Spleen (tissue), 11 donors: ENCODE results near the gene GPR75. TPM values are rescaled to one million over a fixed set of nuclear protein-coding genes. Genes with fewer than 3 reads are reported as not detected.

ENCODE experiments used
- DNase-seq: peaks from one replicate; pipeline ENCODE4 v3.0.0-alpha.2; 2020
- H3K27ac ChIP-seq, 8 donors: fragments of 200-600 bp; sonication (generic) in 7 of 8; 1 replicate in 4 of 8; 2 replicates in 4 of 8; pipeline versions ENCODE4 v1.5.0 to v1.8.0; 2016 to 2021; ENCODE audit warnings: inconsistent platforms in 4 of 8, mild to moderate bottlenecking in 4 of 8, moderate library complexity in 1 of 8
- H3K27me3 ChIP-seq, 7 donors: fragments of 200-600 bp; sonication (generic) in 6 of 7; replicated peaks in 1 of 7; 1 replicate in 4 of 7; 2 replicates in 3 of 7; pipeline versions ENCODE4 v1.5.0 to v1.8.0; 2016 to 2021; ENCODE audit warnings: inconsistent platforms in 3 of 7, mild to moderate bottlenecking in 1 of 7
- H3K36me3 ChIP-seq, 6 donors: fragments of 200-600 bp; sonication (generic) in 5 of 6; 1 replicate in 4 of 6; 2 replicates in 2 of 6; pipeline versions ENCODE4 v1.5.0 to v1.8.0; 2016 to 2021; ENCODE audit warnings: inconsistent platforms in 2 of 6
- H3K4me1 ChIP-seq, 6 donors: fragments of 200-600 bp; sonication (generic) in 5 of 6; 1 replicate in 3 of 6; 2 replicates in 3 of 6; pipeline versions ENCODE4 v1.5.0 to v1.8.0; 2016 to 2021; ENCODE audit warnings: inconsistent platforms in 3 of 6
- H3K4me3 ChIP-seq, 8 donors: fragments of 200-600 bp; sonication (generic) in 7 of 8; 1 replicate in 4 of 8; 2 replicates in 4 of 8; pipeline versions ENCODE4 v1.5.0 to v1.8.0; 2016 to 2021; ENCODE audit warnings: inconsistent platforms in 4 of 8, mild to moderate bottlenecking in 4 of 8, moderate library complexity in 2 of 8
- H3K9me3 ChIP-seq, 8 donors: fragments of 200-600 bp; sonication (generic) in 7 of 8; 1 replicate in 4 of 8; 2 replicates in 4 of 8; pipeline versions ENCODE4 v1.5.0 to v1.8.0; 2016 to 2021; ENCODE audit warnings: inconsistent platforms in 4 of 8
- POLR2A ChIP-seq, 3 donors: fragments of 450-650 bp; IDR thresholded peaks; one replicate each; pipeline ENCODE4 v1.5.1; 2017; ENCODE audit warnings: antibody characterized with exemption in 3 of 3, mild to moderate bottlenecking in 1 of 3
- POLR2AphosphoS5 ChIP-seq, 3 donors: sonication (generic); formaldehyde crosslinking; IDR thresholded peaks; one replicate each; pipeline ENCODE4 v1.5.1; 2017; ENCODE audit warnings: antibody characterized with exemption in 3 of 3
- WGBS, 5 donors: extraction: QIAGEN DNeasy Blood & Tissue Kit in 3 of 5; methylation state at CpG; one replicate each; pipeline versions ENCODE4 v1.1.5 to v1.1.7; 2013 to 2018; 5-methylcytosine and 5-hydroxymethylcytosine counted together
- intact Hi-C: fragments of 100-400 bp; cut with DNase I; formaldehyde crosslinking; loops from one replicate; pipeline ENCODE4 v1.15.0; 2023; ENCODE audit warnings: low total_unique reads
- polyA plus RNA-seq, 3 donors: library from polyadenylated mRNA; stranded (reverse); fragments of 200-250 nt; gene quantifications; one replicate each; pipeline ENCODE4 v1.2.1, GENCODE V29; 2013
- total RNA-seq, 7 donors: library from RNA; depleted of rRNA in 3 of 7; stranded (reverse); fragments of >200 nt in 3 of 7; fragmentation: NEBNext Ultra II Directional in 4 of 7; extraction: Animal tissue kit (Norgen Biotek cat#: 25700) in 4 of 7; gene quantifications; one replicate each; pipeline versions ENCODE4 v1.1.0 to v1.2.1, GENCODE V29; 2016 to 2021
- TF ChIP-seq, protein P1 (sequence below), 11 experiments: fragments of 200-600 bp in 7 of 11; fragments of 450-650 bp in 4 of 11; sonication (generic) in 4 of 11; IDR thresholded peaks in 8 of 11; conservative IDR thresholded peaks in 3 of 11; 1 replicate in 7 of 11; 2 replicates in 4 of 11; pipeline versions ENCODE4 v1.4.0 to v1.8.0; 2016 to 2021; ENCODE audit warnings: antibody characterized with exemption in 11 of 11, inconsistent platforms in 4 of 11, mild to moderate bottlenecking in 1 of 11
- donor health status: healthy with polysubstance abuse.
- donor health status: DM: no; HTN: no; CAD: no; lungs with moderate emphysema.
- donor health status: DM: no; HTN: no; CAD: no.
- donor health status: Bipolar disorder and iron deficiency.
- donor health status: healthy.
- donor health status: DM: no; HTN: no; CAD: no.
- donor health status: DM: yes; HTN: yes; CAD: no.

The GPR75 gene
- total and polyA plus RNA-seq, 10 donors, result 0.08 to 10.9 (median 3.8) TPM

DNA sequence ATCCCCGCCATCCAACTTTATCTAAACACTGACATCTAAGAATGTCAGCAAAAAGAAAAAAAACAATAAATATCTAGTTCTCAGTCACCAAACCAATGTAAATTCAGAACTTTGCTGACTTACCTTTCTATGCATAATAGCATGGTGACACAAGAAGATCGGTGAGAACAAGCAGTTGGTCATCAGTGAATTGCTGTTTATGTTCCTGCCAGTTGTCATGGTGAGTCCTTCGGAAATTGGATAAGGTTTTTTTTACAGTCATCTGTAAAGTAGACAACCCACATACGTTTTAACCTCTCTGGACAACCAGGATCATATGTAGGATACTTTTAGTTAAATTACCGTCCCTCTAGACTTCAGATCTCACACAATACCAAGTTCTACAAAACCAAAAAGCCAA, 6.2 kb upstream of the GPR75 start:
- WGBS, 5 donors, result 92 to 97% (median 93%) methylated on average over 5 of the region's 5 CpGs
- H3K36me3 ChIP-seq, result peaks cover 0 to 87% (median 57%) of the 10 kb centered on the region in 6 donors
- intact Hi-C loops, result no loop called here

DNA sequence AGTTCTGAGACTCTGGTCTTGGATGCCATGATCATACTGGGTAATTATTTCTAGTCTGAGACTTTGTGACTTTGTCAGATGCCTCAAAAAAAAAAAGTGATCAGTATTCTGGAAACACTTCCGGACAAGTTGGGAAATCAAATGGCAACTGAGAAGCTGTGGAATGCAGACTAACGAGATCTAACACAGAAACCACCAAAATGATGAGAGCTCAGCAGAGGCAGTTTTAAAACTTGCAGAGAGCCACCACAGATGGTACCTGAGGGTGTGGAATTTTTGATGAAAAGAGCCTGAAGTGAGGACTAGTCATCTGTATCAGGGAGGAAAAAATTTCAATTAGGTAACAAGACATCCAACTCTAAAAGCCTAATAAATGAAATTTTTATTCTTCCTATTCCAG, 5.5 kb upstream of the GPR75 start:
- Histone ChIP-seq H3K36me3 (peaks cover 0 to 86% (median 53%) of the 10 kb centered on the region in 6 donors), H3K27ac (no peak overlapping the region), H3K27me3 (no peaks in the 10 kb centered on the region), H3K4me3 (no peak overlapping the region), H3K9me3 (no peaks in the 10 kb centered on the region), H3K4me1 (peaks cover 0 to 6% (median 0%) of the 10 kb centered on the region in 6 donors)
- intact Hi-C loops, result no loop called here
- 88 to 94% (median 91%) methylated on average over 2 of the region's 2 CpGs for WGBS, 5 donors
- TF ChIP-seq, protein P1, sequence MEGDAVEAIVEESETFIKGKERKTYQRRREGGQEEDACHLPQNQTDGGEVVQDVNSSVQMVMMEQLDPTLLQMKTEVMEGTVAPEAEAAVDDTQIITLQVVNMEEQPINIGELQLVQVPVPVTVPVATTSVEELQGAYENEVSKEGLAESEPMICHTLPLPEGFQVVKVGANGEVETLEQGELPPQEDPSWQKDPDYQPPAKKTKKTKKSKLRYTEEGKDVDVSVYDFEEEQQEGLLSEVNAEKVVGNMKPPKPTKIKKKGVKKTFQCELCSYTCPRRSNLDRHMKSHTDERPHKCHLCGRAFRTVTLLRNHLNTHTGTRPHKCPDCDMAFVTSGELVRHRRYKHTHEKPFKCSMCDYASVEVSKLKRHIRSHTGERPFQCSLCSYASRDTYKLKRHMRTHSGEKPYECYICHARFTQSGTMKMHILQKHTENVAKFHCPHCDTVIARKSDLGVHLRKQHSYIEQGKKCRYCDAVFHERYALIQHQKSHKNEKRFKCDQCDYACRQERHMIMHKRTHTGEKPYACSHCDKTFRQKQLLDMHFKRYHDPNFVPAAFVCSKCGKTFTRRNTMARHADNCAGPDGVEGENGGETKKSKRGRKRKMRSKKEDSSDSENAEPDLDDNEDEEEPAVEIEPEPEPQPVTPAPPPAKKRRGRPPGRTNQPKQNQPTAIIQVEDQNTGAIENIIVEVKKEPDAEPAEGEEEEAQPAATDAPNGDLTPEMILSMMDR (IDR thresholded peaks at IDR 0.05 in 8 of 11, conservative IDR thresholded peaks at IDR 0.05 in 3 of 11), result no peak
- TF ChIP-seq POLR2A (IDR thresholded peaks at IDR 0.05) (no peak), POLR2AphosphoS5 (IDR thresholded peaks at IDR 0.05) (no peak)
- DNase-seq, result no peak

More for the DNA sequence above, 6.2 kb upstream of the GPR75 start:
- DNase-seq, result no peak
- no peaks in the 10 kb centered on the region for H3K27me3 ChIP-seq
- no peak overlapping the region for H3K4me3 ChIP-seq
- TF ChIP-seq POLR2A (IDR thresholded peaks at IDR 0.05), result no peak
- TF ChIP-seq, protein P1 (IDR thresholded peaks at IDR 0.05 in 8 of 11, conservative IDR thresholded peaks at IDR 0.05 in 3 of 11), result no peak
- no peak for TF ChIP-seq POLR2AphosphoS5 (IDR thresholded peaks at IDR 0.05)
- H3K4me1 ChIP-seq, result peaks cover 0 to 6% (median 0%) of the 10 kb centered on the region in 6 donors
- H3K27ac ChIP-seq, result no peak overlapping the region
- no peaks in the 10 kb centered on the region for H3K9me3 ChIP-seq

DNA sequence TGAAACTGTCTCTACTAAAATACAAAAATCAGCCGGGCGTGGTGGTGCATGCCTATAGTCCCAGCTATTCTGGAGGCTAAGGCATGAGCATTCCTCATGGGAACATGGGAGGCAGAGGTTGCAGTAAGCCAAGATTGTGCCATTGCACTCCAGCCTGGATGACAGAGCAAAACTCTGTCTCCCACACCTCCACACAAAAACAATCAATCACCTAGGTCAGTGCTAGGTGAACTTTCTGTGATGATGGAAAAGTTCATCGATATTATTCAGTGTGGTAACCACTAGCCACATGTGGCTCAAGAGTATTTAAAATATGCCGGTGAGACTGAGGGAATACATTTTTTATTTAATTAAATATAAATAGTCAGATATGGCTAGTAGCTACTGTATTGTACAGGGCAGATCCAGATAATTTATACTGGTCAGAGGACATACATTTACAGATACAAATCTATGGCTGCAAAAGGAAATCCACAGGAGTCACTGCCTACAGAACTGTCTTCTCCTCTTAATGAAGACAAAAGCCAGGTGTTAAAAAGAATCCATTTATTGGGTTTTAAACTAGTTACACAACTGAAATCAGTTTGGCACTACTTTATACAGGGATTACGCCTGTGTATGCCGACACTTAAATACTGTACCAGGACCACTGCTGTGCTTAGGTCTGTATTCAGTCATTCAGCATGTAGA, 3.9 kb upstream of the GPR75 start:
- 92 to 100% (median 98%) methylated on average over 6 of the region's 6 CpGs for WGBS, 5 donors
- H3K4me3 ChIP-seq, result no peak overlapping the region
- no peaks in the 10 kb centered on the region for H3K27me3 ChIP-seq
- H3K9me3 ChIP-seq, result no peaks in the 10 kb centered on the region
- DNase-seq, result no peak
- H3K36me3 ChIP-seq, result peaks cover 0 to 86% (median 46%) of the 10 kb centered on the region in 6 donors
- intact Hi-C loops, result no loop called here
- no peak overlapping the region for H3K27ac ChIP-seq
- H3K4me1 ChIP-seq, result peaks cover 0 to 6% (median 0%) of the 10 kb centered on the region in 6 donors
- no peak for TF ChIP-seq POLR2AphosphoS5 (IDR thresholded peaks at IDR 0.05)
- TF ChIP-seq POLR2A (IDR thresholded peaks at IDR 0.05), result no peak
- TF ChIP-seq, protein P1 (IDR thresholded peaks at IDR 0.05 in 8 of 11, conservative IDR thresholded peaks at IDR 0.05 in 3 of 11), result no peak

DNA sequence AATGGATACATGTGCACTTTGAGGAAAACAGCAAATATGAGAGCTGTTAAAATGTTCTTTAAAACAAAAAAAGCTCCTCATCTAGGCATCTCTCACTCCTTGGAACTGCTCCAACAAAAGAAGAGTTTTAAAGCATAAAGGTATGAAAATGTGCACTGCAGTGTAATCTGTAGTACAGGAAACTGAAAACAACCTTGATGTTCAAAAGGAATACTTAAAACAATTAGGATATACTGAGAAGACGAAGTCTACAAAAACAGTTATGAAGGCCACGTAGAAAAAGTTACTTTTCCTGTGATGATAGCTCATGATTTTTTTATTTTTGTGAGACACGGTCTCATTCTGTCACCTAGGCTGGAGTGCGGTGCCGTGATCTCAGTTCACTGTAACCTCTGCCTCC, 2.1 kb upstream of the GPR75 start:
- TF ChIP-seq POLR2A (IDR thresholded peaks at IDR 0.05) (no peak), POLR2AphosphoS5 (IDR thresholded peaks at IDR 0.05) (no peak)
- TF ChIP-seq, protein P1 (IDR thresholded peaks at IDR 0.05 in 8 of 11, conservative IDR thresholded peaks at IDR 0.05 in 3 of 11), result no peak
- Histone ChIP-seq H3K36me3 (peaks cover 0 to 72% (median 36%) of the 10 kb centered on the region in 6 donors), H3K9me3 (no peaks in the 10 kb centered on the region), H3K4me1 (peaks cover 0 to 6% (median 0%) of the 10 kb centered on the region in 6 donors), H3K27me3 (no peaks in the 10 kb centered on the region), H3K4me3 (no peak overlapping the region), H3K27ac (no peak overlapping the region)
- no peak for DNase-seq
- WGBS, 5 donors, result 66 to 84% (median 79%) methylated on average over 5 of the region's 5 CpGs
- intact Hi-C loops, result no loop called here
